Astrocyte (in vitro differentiated cells and primary cell): ENCODE results near the gene USP13. TPM values are rescaled to one million over a fixed set of nuclear protein-coding genes. Genes with fewer than 3 reads are reported as not detected.
A peak's percentile ranks its signal among the peaks of the same experiment; 100 is the strongest.

Experiments
- DNase-seq: peaks from one replicate; pipeline ENCODE4 v3.0.0-alpha.2; 2010; ENCODE audit warnings: low read depth
- FAIRE-seq: peaks from 2 replicates; lab custom pipeline; 2011; peaks lifted over from hg19 to GRCh38; lab: Jason Lieb, UNC
- H2AFZ ChIP-seq: 2 replicates; pipeline ENCODE4 v1.6.0; 2012; ENCODE audit warnings: low read depth, low read length, inconsistent platforms
- H3K27ac ChIP-seq: 2 replicates; pipeline ENCODE4 v1.5.1; 2011; ENCODE audit warnings: low read depth, low read length, inconsistent platforms
- H3K27me3 ChIP-seq: 2 replicates; pipeline ENCODE4 v1.6.0; 2011; ENCODE audit warnings: low read length, inconsistent platforms; ENCODE audit not compliant: insufficient read depth
- H3K36me3 ChIP-seq: 2 replicates; pipeline ENCODE4 v1.5.1; 2011; ENCODE audit warnings: low read length, inconsistent platforms; ENCODE audit not compliant: insufficient read depth
- H3K4me1 ChIP-seq: 2 replicates; pipeline ENCODE4 v1.5.1; 2011; ENCODE audit warnings: low read length, inconsistent platforms; ENCODE audit not compliant: insufficient read depth
- H3K4me2 ChIP-seq: 2 replicates; pipeline ENCODE4 v1.6.0; 2012; ENCODE audit warnings: low read length, inconsistent platforms
- H3K4me3 ChIP-seq: 2 replicates; pipeline ENCODE4 v1.5.1; 2011; ENCODE audit warnings: low read depth, mild to moderate bottlenecking, low read length, inconsistent platforms; ENCODE audit not compliant: insufficient read depth
- H3K79me2 ChIP-seq: 2 replicates; pipeline ENCODE4 v1.6.0; 2012; ENCODE audit warnings: mild to moderate bottlenecking, low read length, inconsistent platforms; ENCODE audit not compliant: insufficient read depth
- H3K9ac ChIP-seq: 2 replicates; pipeline ENCODE4 v1.6.0; 2012; ENCODE audit warnings: mild to moderate bottlenecking, low read length, inconsistent platforms
- H3K9me3 ChIP-seq: 2 replicates; pipeline ENCODE4 v1.5.1; 2012; ENCODE audit warnings: low read depth, mild to moderate bottlenecking, low read length, inconsistent platforms; ENCODE audit not compliant: insufficient read depth
- H4K20me1 ChIP-seq: 2 replicates; pipeline ENCODE4 v1.6.0; 2012; ENCODE audit warnings: low read length, inconsistent platforms; ENCODE audit not compliant: insufficient read depth
- H3K27ac Mint-ChIP-seq: one replicate; pipeline ENCODE4 v1.8.0; 2021; ENCODE audit warnings: mild to moderate bottlenecking, mixed read lengths; ENCODE audit not compliant: unreplicated experiment
- H3K27me3 Mint-ChIP-seq: one replicate; pipeline ENCODE4 v1.8.0; 2021; ENCODE audit warnings: low read depth, mixed read lengths; ENCODE audit not compliant: unreplicated experiment
- H3K36me3 Mint-ChIP-seq: one replicate; pipeline ENCODE4 v1.8.0; 2021; ENCODE audit warnings: low read depth, mixed read lengths; ENCODE audit not compliant: unreplicated experiment
- H3K4me1 Mint-ChIP-seq: one replicate; pipeline ENCODE4 v1.8.0; 2021; ENCODE audit warnings: low read depth, mixed read lengths; ENCODE audit not compliant: unreplicated experiment
- H3K4me3 Mint-ChIP-seq: one replicate; pipeline ENCODE4 v1.8.0; 2021; ENCODE audit warnings: mild to moderate bottlenecking, moderate library complexity, mixed read lengths; ENCODE audit not compliant: unreplicated experiment
- H3K9me3 Mint-ChIP-seq: one replicate; pipeline ENCODE4 v1.8.0; 2021; ENCODE audit warnings: mild to moderate bottlenecking, mixed read lengths; ENCODE audit not compliant: unreplicated experiment
- CTCF ChIP-seq: IDR thresholded peaks from 2 replicates; pipeline ENCODE4 v1.5.1; 2011; ENCODE audit warnings: low read depth, mild to moderate bottlenecking, inconsistent platforms, low read length, moderate library complexity; ENCODE audit not compliant: insufficient read depth
- EZH2 ChIP-seq: IDR thresholded peaks from 2 replicates; pipeline ENCODE4 v1.6.1; 2012; ENCODE audit warnings: mild to moderate bottlenecking, low read length, inconsistent platforms; ENCODE audit not compliant: insufficient read depth
- total RNA-seq: library from RNA; stranded (reverse); gene quantifications from 2 replicates; pipeline ENCODE4 v1.2.1, GENCODE V29; 2021

Gene USP13
- total RNA-seq, 1 donor from 2014 or later = 7.4 TPM

- Mint-ChIP-seq H3K4me3 (peak overlapping the region; percentile 67), H3K36me3 (no peaks in the 10 kb centered on the region), H3K27ac (no peak overlapping the region), H3K27me3 (no peaks in the 10 kb centered on the region), H3K4me1 (peaks cover 7% of the 10 kb centered on the region), H3K9me3 (no peaks in the 10 kb centered on the region)
- no peaks in the 10 kb centered on the region for H3K27me3 ChIP-seq
- peaks cover 1% of the 10 kb centered on the region for H3K36me3 ChIP-seq
- peaks cover 70% of the 10 kb centered on the region for H3K79me2 ChIP-seq
- H2AFZ ChIP-seq = no peak overlapping the region
- H3K9ac ChIP-seq = no peak overlapping the region
- peaks cover 4% of the 10 kb centered on the region for H3K4me1 ChIP-seq
- H3K27ac ChIP-seq = no peak overlapping the region
- TF ChIP-seq EZH2 = no peak
- no peak for TF ChIP-seq CTCF
- no peak overlapping the region for H3K4me2 ChIP-seq
- FAIRE-seq (no peak), DNase-seq (no peak)
- H3K4me3 ChIP-seq = no peak overlapping the region
- H4K20me1 ChIP-seq = peaks cover 7% of the 10 kb centered on the region
- no peaks in the 10 kb centered on the region for H3K9me3 ChIP-seq
Measured at GRCh38 chr3:179606534-179607085, 46.2 kb upstream of the USP13 start.

DNA sequence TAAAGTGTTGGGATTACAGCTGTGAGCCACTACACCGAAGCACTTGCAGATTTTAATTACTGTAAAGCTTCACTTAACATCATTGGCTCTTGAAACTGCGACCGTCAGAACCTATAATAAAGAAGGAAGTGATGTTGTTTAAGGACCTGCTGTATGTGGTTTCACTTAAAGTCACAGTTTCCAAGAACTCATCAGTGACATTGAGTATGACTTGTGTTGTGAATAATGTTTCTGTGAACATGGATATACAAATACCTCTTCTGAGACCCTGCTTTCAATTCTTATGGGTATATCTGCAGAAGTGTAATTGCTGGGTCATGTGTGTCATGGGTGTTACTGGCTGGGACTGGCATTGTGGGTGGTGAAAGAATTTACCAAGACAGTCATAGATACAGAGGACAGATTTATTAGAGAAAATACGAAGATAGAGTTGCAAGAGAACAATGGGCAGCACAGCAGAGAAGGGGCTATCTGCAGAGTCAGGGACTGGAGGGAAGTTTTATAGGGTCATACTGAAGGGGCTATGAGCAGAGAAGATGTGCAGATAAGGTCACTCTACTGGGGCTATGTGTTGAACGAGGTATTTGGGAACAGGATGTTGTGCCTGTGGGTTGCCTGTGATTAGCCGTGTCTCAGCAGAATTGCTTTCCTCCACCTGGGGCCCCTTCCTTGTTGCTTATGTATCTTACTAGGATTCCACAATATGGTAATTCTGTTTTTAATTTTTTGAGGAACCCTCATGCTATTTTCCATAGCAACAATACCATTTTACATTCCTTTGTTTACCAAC, 43.7 kb upstream of the USP13 start:
- H3K27ac ChIP-seq = no peak overlapping the region
- H3K9ac ChIP-seq = no peak overlapping the region
- peaks cover 51% of the 10 kb centered on the region for H3K79me2 ChIP-seq

More for the DNA sequence above, 43.7 kb upstream of the USP13 start:
- Histone ChIP-seq H3K4me1 (peaks cover 9% of the 10 kb centered on the region), H3K4me2 (no peak overlapping the region), H3K27me3 (no peaks in the 10 kb centered on the region), H3K4me3 (no peak overlapping the region), H3K9me3 (no peaks in the 10 kb centered on the region), H3K36me3 (no peaks in the 10 kb centered on the region), H4K20me1 (no peaks in the 10 kb centered on the region), H2AFZ (no peak overlapping the region)
- DNase-seq (no peak), FAIRE-seq (no peak)
- no peaks in the 10 kb centered on the region for H3K27me3 Mint-ChIP-seq
- peaks cover 8% of the 10 kb centered on the region for H3K4me1 Mint-ChIP-seq
- H3K9me3 Mint-ChIP-seq = no peaks in the 10 kb centered on the region
- no peak overlapping the region for H3K27ac Mint-ChIP-seq
- no peak for TF ChIP-seq CTCF
- TF ChIP-seq EZH2 = no peak
- H3K36me3 Mint-ChIP-seq = no peaks in the 10 kb centered on the region
- no peak overlapping the region for H3K4me3 Mint-ChIP-seq
